ELR (cell line): ENCODE measurements around the gene TMEM214.

Experiments
- DNase-seq: peaks from one replicate; pipeline ENCODE4 v3.0.0-alpha.2; 2015; ENCODE audit warnings: low read depth

Gene TMEM214

GRCh38 chr2:27032495-27033252, at the start of gene TMEM214:
Gene TMEM214, plus strand, starts transcription at chr2:27032965. Its CDS starts 51 bp downstream, at chr2:27033016.
- peak; percentile 87 for DNase-seq

GRCh38 chr2:26983746-26984145, 49.0 kb upstream of the TMEM214 start:
- no peak for DNase-seq

- DNase-seq, result no peak
These were observed 47.0 kb upstream of the TMEM214 start for GRCh38 chr2:26985807-26986206.

GRCh38 chr2:26986576-26986975, 46.2 kb upstream of the TMEM214 start:
- no peak for DNase-seq

- DNase-seq, result peak; percentile 63
These were observed 44.5 kb upstream of the TMEM214 start for GRCh38 chr2:26988058-26988860.

GRCh38 chr2:26989156-26989555, 43.6 kb upstream of the TMEM214 start:
- peak; percentile 47 for DNase-seq

GRCh38 chr2:26991717-26992116, 41.0 kb upstream of the TMEM214 start:
- no peak for DNase-seq

- DNase-seq, result no peak
These were observed 39.0 kb upstream of the TMEM214 start for GRCh38 chr2:26993768-26994167.

- no peak for DNase-seq
These were observed 37.8 kb upstream of the TMEM214 start for GRCh38 chr2:26994983-26995382.

GRCh38 chr2:26997394-26997793, 35.4 kb upstream of the TMEM214 start:
- no peak for DNase-seq

- DNase-seq, result no peak
These were observed 34.4 kb upstream of the TMEM214 start for GRCh38 chr2:26998323-26998722.

- DNase-seq, result no peak
These were observed 32.5 kb upstream of the TMEM214 start for GRCh38 chr2:27000228-27000627.

- DNase-seq, result no peak
These were observed 31.8 kb upstream of the TMEM214 start for GRCh38 chr2:27000995-27001394.

- DNase-seq, result no peak
These were observed 30.8 kb upstream of the TMEM214 start for GRCh38 chr2:27001950-27002349.

GRCh38 chr2:27003007-27003406, 29.8 kb upstream of the TMEM214 start:
- DNase-seq, result peak; percentile 52

- DNase-seq, result peak; percentile 68
These were observed 28.9 kb upstream of the TMEM214 start for GRCh38 chr2:27003857-27004256.

- DNase-seq, result no peak
These were observed 26.0 kb upstream of the TMEM214 start for GRCh38 chr2:27006602-27007415.

- no peak for DNase-seq
These were observed 25.1 kb upstream of the TMEM214 start for GRCh38 chr2:27007416-27008374.

- DNase-seq, result no peak
These were observed 24.1 kb upstream of the TMEM214 start for GRCh38 chr2:27008678-27009077.

GRCh38 chr2:27009083-27009482, 23.7 kb upstream of the TMEM214 start:
- no peak for DNase-seq

GRCh38 chr2:27009716-27010115, 23.0 kb upstream of the TMEM214 start:
- DNase-seq, result no peak
